GM12878 (cell line): ENCODE data around the gene TAF11L14. TPM values are rescaled to one million over a fixed set of nuclear protein-coding genes. Genes with fewer than 3 reads are reported as not detected.

Experiments used
- ATAC-seq: fragments of 200-7000 bp; cut with Tn5 transposase; 3 replicates; pipeline ENCODE4 v1.9.1; 2020; ENCODE audit warnings: mild to moderate bottlenecking, moderate library complexity
- BruUV-seq: library from RNA; stranded (reverse); fragments of 400-500 nt; replicated peaks from 2 replicates; lab custom pipeline; 2021; lab: Mats Ljungman, UMichigan
- CTCF ChIA-PET: fragments of 300-600 bp; sonication (Branson Sonifier 250); formaldehyde crosslinking; extraction: SDS; loops from one replicate; lab custom pipeline; 2021; ENCODE audit warnings: inconsistent platforms; lab: Yijun Ruan, JAX
- POLR2A ChIA-PET: fragments of 350-600 bp; formaldehyde crosslinking; extraction: SDS; loops from one replicate; lab custom pipeline; 2021; ENCODE audit warnings: inconsistent platforms; lab: Charles Lee
- RAD21 ChIA-PET: fragments of 300-600 bp; sonication (Branson Sonifier 250); formaldehyde crosslinking; loops from one replicate; lab custom pipeline; 2023; ENCODE audit warnings: antibody characterized with exemption; ENCODE audit not compliant: unreplicated experiment; lab: Charles Lee
- SMC1A ChIA-PET: fragments of 300-600 bp; sonication (Branson Sonifier 250); formaldehyde crosslinking; loops from one replicate; lab custom pipeline; 2023; ENCODE audit not compliant: unreplicated experiment, uncharacterized antibody; lab: Charles Lee
- DNase-seq: peaks from one replicate; pipeline ENCODE4 v3.0.0-alpha.2; 2011; ENCODE audit warnings: low read depth, low spot score
- FAIRE-seq: peaks from 3 replicates; lab custom pipeline; 2011; peaks lifted over from hg19 to GRCh38; lab: Jason Lieb, UNC
- H2AFZ ChIP-seq: 2 replicates; pipeline ENCODE4 v1.6.0; 2011; ENCODE audit warnings: low read depth, low read length, control low read depth; ENCODE audit not compliant: control insufficient read depth
- H3K27ac ChIP-seq: 2 replicates; pipeline ENCODE4 v1.5.1; 2011; ENCODE audit warnings: control low read depth; ENCODE audit not compliant: control insufficient read depth, insufficient read depth
- H3K27me3 ChIP-seq, 2 experiments: replicated peaks in 1 of 2; 2 replicates each; pipeline versions ENCODE4 v1.6.0 to v1.6.1; 2011; ENCODE audit warnings: low read length in 1 of 2; ENCODE audit not compliant: control insufficient read depth in 2 of 2, insufficient read depth in 2 of 2
- H3K36me3 ChIP-seq, 2 experiments: 2 replicates each; pipeline ENCODE4 v1.5.1; 2011; ENCODE audit warnings: low read length in 1 of 2; ENCODE audit not compliant: control insufficient read depth in 2 of 2, insufficient read depth in 2 of 2
- H3K4me1 ChIP-seq: 2 replicates; pipeline ENCODE4 v1.6.1; 2011; ENCODE audit warnings: mild to moderate bottlenecking, low read length, moderate library complexity, mixed read lengths; ENCODE audit not compliant: control insufficient read depth, insufficient read depth
- H3K4me2 ChIP-seq: 2 replicates; pipeline ENCODE4 v1.6.0; 2011; ENCODE audit warnings: control low read depth; ENCODE audit not compliant: control insufficient read depth, insufficient read depth
- H3K4me3 ChIP-seq: fragments of 200-600 bp; sonication (generic); 2 replicates; pipeline ENCODE4 v1.5.1; 2016
- H3K79me2 ChIP-seq: 2 replicates; pipeline ENCODE4 v1.6.0; 2011; ENCODE audit warnings: low read length; ENCODE audit not compliant: control insufficient read depth, insufficient read depth
- H3K9ac ChIP-seq: 2 replicates; pipeline ENCODE4 v1.8.0; 2011; ENCODE audit warnings: low read length, control low read depth, mixed read lengths; ENCODE audit not compliant: control insufficient read depth, insufficient read depth
- H3K9me3 ChIP-seq: replicated peaks from 3 replicates; pipeline ENCODE4 v1.5.1; 2011; ENCODE audit warnings: mild to moderate bottlenecking, low read length; ENCODE audit not compliant: control insufficient read depth, insufficient read depth
- H4K20me1 ChIP-seq: 2 replicates; pipeline ENCODE4 v1.6.0; 2011; ENCODE audit not compliant: control insufficient read depth, insufficient read depth
- CBX3 ChIP-seq: fragments of 200-600 bp; sonication (generic); IDR thresholded peaks from 2 replicates; pipeline ENCODE4 v1.6.1; 2016; ENCODE audit warnings: low read depth, borderline replicate concordance
- HDGF ChIP-seq: fragments of 450-650 bp; IDR thresholded peaks from 2 replicates; pipeline ENCODE4 v1.6.1; 2016; ENCODE audit warnings: antibody characterized with exemption
- KLF5 ChIP-seq: fragments of 450-650 bp; IDR thresholded peaks from 2 replicates; pipeline ENCODE4 v1.6.1; 2014; ENCODE audit warnings: mild to moderate bottlenecking; ENCODE audit not compliant: partially characterized antibody
- MEF2A ChIP-seq: IDR thresholded peaks from 2 replicates; pipeline ENCODE4 v1.6.1; 2011; ENCODE audit warnings: low read depth, mild to moderate bottlenecking, low read length, moderate library complexity; ENCODE audit not compliant: insufficient read depth
- MEF2B ChIP-seq: fragments of 450-650 bp; IDR thresholded peaks from 2 replicates; pipeline ENCODE4 v1.6.1; 2018; ENCODE audit warnings: mild to moderate bottlenecking, moderate library complexity; ENCODE audit not compliant: partially characterized antibody, poor library complexity, severe bottlenecking
- RAD21 ChIP-seq: IDR thresholded peaks from 2 replicates; pipeline ENCODE4 v1.6.1; 2011; ENCODE audit warnings: mild to moderate bottlenecking, low read depth, low read length, moderate library complexity; ENCODE audit not compliant: insufficient read depth
- SPI1 ChIP-seq: IDR thresholded peaks from 2 replicates; pipeline ENCODE4 v1.6.1; 2011; ENCODE audit warnings: low read depth, mild to moderate bottlenecking, low read length, moderate library complexity, borderline replicate concordance; ENCODE audit not compliant: insufficient read depth
- SREBF2 ChIP-seq: IDR thresholded peaks from 2 replicates; pipeline ENCODE4 v1.6.1; 2012; ENCODE audit warnings: mild to moderate bottlenecking, low read length
- SRF ChIP-seq, 2 experiments: IDR thresholded peaks; 2 replicates each; pipeline ENCODE4 v1.6.1; 2011; ENCODE audit warnings: low read depth in 2 of 2, low read length in 2 of 2, mild to moderate bottlenecking in 1 of 2, moderate library complexity in 1 of 2
- STAT3 ChIP-seq: IDR thresholded peaks from 2 replicates; pipeline ENCODE4 v1.6.1; 2011; ENCODE audit warnings: low read depth, low read length, improper control_type of control experiment
- whole genome bisulfite sequencing: methylation state at CpG from one replicate; pipeline ENCODE4 v1.1.6; 2016; ENCODE audit warnings: low lambda C conversion rate; ENCODE audit not compliant: insufficient replicate concordance, insufficient coverage; ENCODE audit errors: missing lambda C conversion rate; 5-methylcytosine and 5-hydroxymethylcytosine counted together
- in situ Hi-C: fragments of 300-500 bp; cut with MboI; formaldehyde crosslinking; loops from 9 replicates; pipeline ENCODE4 v1.14.3; 2018; ENCODE audit warnings: mixed read lengths
- intact Hi-C: fragments of 100-400 bp; cut with micrococcal nuclease; formaldehyde crosslinking; loops from one replicate; pipeline ENCODE4 v1.14.2; 2022; ENCODE audit not compliant: unreplicated experiment
- polyA plus RNA-seq, 11 experiments: library from polyadenylated mRNA; depleted of rRNA in 4 of 11; unstranded in 6 of 11; stranded (reverse) in 5 of 11; fragments of >200 nt; fragmentation: Nextera tagmentation in 4 of 11; fragmentation: Illumina TruSeq in 1 of 11; extraction: Ambion mirVana in 4 of 11; extraction: Trizol in 1 of 11; gene quantifications; 1 replicate in 1 of 11; 2 replicates in 10 of 11; pipeline versions ENCODE4 v1.2.1 to v1.2.3, GENCODE V29; 2011 to 2016; ENCODE audit warnings: inconsistent platforms in 2 of 11, missing spikeins in 2 of 11, low read depth in 1 of 11
- total RNA-seq, 4 experiments: library from RNA; depleted of rRNA in 3 of 4; stranded (reverse); fragments of >200 nt in 3 of 4; fragmentation: Illumina TruSeq in 1 of 4; extraction: Trizol in 1 of 4; gene quantifications; 2 replicates each; pipeline versions ENCODE4 v1.2.1 to v1.2.3, GENCODE V29; 2013 to 2021
- TF ChIP-seq, protein P1 (sequence below): fragments of 450-650 bp; IDR thresholded peaks from 2 replicates; pipeline ENCODE4 v1.6.1; 2016; ENCODE audit warnings: mild to moderate bottlenecking
- TF ChIP-seq, protein P2 (sequence below): fragments of 450-650 bp; IDR thresholded peaks from 2 replicates; pipeline ENCODE4 v1.6.1; 2018; ENCODE audit warnings: borderline replicate concordance, mild to moderate bottlenecking; ENCODE audit not compliant: partially characterized antibody

Gene TAF11L14
- total and polyA plus RNA-seq, 10 of the 15 experiments (the other 5 are each of a cell fraction or from before 2014, with no cell fraction given): not detected

DNA sequence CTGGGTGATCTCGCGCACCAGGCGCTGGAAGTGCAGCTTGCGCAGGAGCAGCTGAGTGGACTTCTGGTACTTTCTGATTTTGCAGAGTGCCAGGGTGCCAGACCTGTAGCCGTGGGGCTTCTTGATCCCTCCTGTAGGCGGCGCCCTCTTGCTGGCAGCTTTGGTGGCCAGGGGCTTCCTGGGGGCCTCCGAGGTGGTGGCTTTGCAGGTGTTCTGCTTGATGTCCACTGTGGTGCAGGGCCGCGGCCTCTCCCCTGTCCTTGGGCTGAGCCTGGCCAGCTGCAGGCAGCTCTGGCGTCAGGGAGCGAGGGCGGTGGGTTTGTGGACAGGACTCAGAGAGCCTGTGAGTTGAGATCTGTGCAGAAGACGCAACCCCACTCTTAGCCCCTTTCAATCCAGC lies 36.1 kb downstream of the TAF11L14 start:
- ChIA-PET RAD21 (no interaction called here), SMC1A (no interaction called here), CTCF (no interaction called here), POLR2A (no interaction called here)
- Histone ChIP-seq H3K27ac (no peak overlapping the region), H2AFZ (no peak overlapping the region), H3K9ac (no peak overlapping the region), H3K4me2 (no peak overlapping the region), H3K36me3 (no peaks in the 10 kb centered on the region), H3K79me2 (no peaks in the 10 kb centered on the region), H4K20me1 (no peaks in the 10 kb centered on the region), H3K27me3 (no peaks in the 10 kb centered on the region), H3K9me3 (no peaks in the 10 kb centered on the region; the same call in 2 of the 3 replicates), H3K4me1 (no peaks in the 10 kb centered on the region), H3K4me3 (no peak overlapping the region)
- DNase-seq: no peak
- in situ Hi-C loops: no loop called here
- ATAC-seq: no peak
- intact Hi-C loops: no loop called here
- no TSS peak for BruUV-seq
- 68% methylated on average over 13 of the region's 14 CpGs for WGBS
- no peak for FAIRE-seq
- no peak for TF ChIP-seq RAD21
- TF ChIP-seq, protein P1, sequence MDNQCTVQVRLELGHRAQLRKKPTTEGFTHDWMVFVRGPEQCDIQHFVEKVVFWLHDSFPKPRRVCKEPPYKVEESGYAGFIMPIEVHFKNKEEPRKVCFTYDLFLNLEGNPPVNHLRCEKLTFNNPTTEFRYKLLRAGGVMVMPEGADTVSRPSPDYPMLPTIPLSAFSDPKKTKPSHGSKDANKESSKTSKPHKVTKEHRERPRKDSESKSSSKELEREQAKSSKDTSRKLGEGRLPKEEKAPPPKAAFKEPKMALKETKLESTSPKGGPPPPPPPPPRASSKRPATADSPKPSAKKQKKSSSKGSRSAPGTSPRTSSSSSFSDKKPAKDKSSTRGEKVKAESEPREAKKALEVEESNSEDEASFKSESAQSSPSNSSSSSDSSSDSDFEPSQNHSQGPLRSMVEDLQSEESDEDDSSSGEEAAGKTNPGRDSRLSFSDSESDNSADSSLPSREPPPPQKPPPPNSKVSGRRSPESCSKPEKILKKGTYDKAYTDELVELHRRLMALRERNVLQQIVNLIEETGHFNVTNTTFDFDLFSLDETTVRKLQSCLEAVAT: no peak
- TF ChIP-seq MEF2A: no peak
- no peak for TF ChIP-seq SRF (IDR thresholded peaks at IDR 0.05; ENCODE audit: low read depth in 2 of 2, low read length in 2 of 2)
- no peak for TF ChIP-seq STAT3

DNA sequence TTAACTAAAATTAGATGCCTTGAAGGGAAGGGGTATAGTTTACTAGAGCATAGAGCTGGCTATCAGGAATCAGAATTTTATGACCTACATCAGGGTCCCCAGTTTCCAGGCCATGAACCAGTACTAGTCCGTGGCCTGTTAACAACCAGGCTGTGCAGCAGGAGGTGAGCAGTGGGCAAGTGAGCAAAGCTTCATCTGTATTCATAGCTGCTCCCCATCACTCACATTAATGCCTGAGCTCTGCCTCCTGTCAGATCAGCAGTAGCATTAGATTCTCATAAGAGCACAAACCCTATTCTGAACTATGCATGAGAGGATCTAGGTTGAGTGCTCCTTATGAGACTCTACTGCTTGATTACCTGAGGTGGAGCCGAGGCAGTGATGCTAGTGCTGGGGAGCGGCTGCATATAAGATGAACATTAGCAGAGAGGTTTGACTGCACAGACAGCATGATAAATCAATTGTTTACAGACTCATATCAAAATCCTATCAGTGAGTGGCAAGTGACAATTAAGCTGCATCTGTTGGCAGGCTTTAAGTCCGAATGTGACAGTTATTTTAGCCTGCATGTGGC lies 44.6 kb downstream of the TAF11L14 start:
- Histone ChIP-seq H3K9me3 (no peaks in the 10 kb centered on the region), H3K27me3 (no peaks in the 10 kb centered on the region), H3K4me3 (no peak overlapping the region), H3K36me3 (no peaks in the 10 kb centered on the region), H3K9ac (no peak overlapping the region), H3K79me2 (no peaks in the 10 kb centered on the region), H3K4me1 (no peaks in the 10 kb centered on the region), H3K4me2 (no peak overlapping the region), H2AFZ (no peak overlapping the region), H3K27ac (no peak overlapping the region), H4K20me1 (no peaks in the 10 kb centered on the region)
- intact Hi-C loops (no loop called here), in situ Hi-C loops (no loop called here)
- ChIA-PET SMC1A (interaction anchor here (1.0 kb wide), 1 partner anchor 21 kb away, joined by 4 read pairs; no protein-coding TSS in a partner anchor), POLR2A (no interaction called here), RAD21 (no interaction called here), CTCF (no interaction called here)
- WGBS: 10% methylated on average over 4 of the region's 4 CpGs
- ATAC-seq (no peak), DNase-seq (no peak), FAIRE-seq (no peak)
- BruUV-seq: no TSS peak
- no peak for TF ChIP-seq HDGF
- no peak for TF ChIP-seq SPI1
- TF ChIP-seq CBX3: no peak
- TF ChIP-seq KLF5: no peak
- TF ChIP-seq MEF2B: no peak
- no peak for TF ChIP-seq SREBF2
- TF ChIP-seq, protein P2, sequence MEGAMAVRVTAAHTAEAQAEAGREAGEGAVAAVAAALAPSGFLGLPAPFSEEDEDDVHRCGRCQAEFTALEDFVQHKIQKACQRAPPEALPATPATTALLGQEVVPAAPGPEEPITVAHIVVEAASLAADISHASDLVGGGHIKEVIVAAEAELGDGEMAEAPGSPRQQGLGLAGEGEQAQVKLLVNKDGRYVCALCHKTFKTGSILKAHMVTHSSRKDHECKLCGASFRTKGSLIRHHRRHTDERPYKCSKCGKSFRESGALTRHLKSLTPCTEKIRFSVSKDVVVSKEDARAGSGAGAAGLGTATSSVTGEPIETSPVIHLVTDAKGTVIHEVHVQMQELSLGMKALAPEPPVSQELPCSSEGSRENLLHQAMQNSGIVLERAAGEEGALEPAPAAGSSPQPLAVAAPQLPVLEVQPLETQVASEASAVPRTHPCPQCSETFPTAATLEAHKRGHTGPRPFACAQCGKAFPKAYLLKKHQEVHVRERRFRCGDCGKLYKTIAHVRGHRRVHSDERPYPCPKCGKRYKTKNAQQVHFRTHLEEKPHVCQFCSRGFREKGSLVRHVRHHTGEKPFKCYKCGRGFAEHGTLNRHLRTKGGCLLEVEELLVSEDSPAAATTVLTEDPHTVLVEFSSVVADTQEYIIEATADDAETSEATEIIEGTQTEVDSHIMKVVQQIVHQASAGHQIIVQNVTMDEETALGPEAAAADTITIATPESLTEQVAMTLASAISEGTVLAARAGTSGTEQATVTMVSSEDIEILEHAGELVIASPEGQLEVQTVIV: no peak
